Effector memory CD8-positive, alpha-beta T cell (primary cell): ENCODE results near the gene PTBP3.
"Not testable (repeated sequence)": the region's sequence is repeated elsewhere in the genome, so short reads cannot be mapped to it uniquely, and the experiment has no call there.

Experiments used
- ATAC-seq: fragments of 150-1000 bp; cut with Tn5 transposase; replicated peaks from 2 replicates; pipeline ENCODE4 v1.10.0; 2021; ENCODE audit warnings: mild to moderate bottlenecking, moderate library complexity
- DNase-seq, 3 experiments: peaks; one replicate each; pipeline ENCODE4 v3.0.0; 2021
- H3K27ac Mint-ChIP-seq, 2 donors: one replicate each; pipeline ENCODE4 v1.8.0; 2022; ENCODE audit warnings: mild to moderate bottlenecking in 2 of 2, mixed read lengths in 2 of 2, moderate library complexity in 2 of 2
- H3K27me3 Mint-ChIP-seq, 2 donors: one replicate each; pipeline ENCODE4 v1.8.0; 2022; ENCODE audit warnings: mixed read lengths in 2 of 2
- H3K36me3 Mint-ChIP-seq: one replicate; pipeline ENCODE4 v1.8.0; 2022; ENCODE audit warnings: mild to moderate bottlenecking, moderate library complexity, mixed read lengths; ENCODE audit not compliant: insufficient read depth
- H3K4me1 Mint-ChIP-seq, 2 donors: one replicate each; pipeline ENCODE4 v1.8.0; 2022; ENCODE audit warnings: low read depth in 2 of 2, mixed read lengths in 2 of 2
- H3K4me3 Mint-ChIP-seq, 2 donors: one replicate each; pipeline ENCODE4 v1.8.0; 2022; ENCODE audit warnings: mild to moderate bottlenecking in 2 of 2, mixed read lengths in 2 of 2, moderate library complexity in 2 of 2
- H3K9me3 Mint-ChIP-seq, 2 donors: one replicate each; pipeline ENCODE4 v1.8.0; 2022; ENCODE audit warnings: mixed read lengths in 2 of 2

Gene PTBP3

GRCh38 chr9:112190320-112190719 lies 143.1 kb downstream of the PTBP3 start:
- not testable (repeated sequence) for H3K36me3 Mint-ChIP-seq, ATAC-seq, H3K9me3 Mint-ChIP-seq, H3K27ac Mint-ChIP-seq, H3K4me3 Mint-ChIP-seq, H3K27me3 Mint-ChIP-seq, H3K4me1 Mint-ChIP-seq, DNase-seq

DNA sequence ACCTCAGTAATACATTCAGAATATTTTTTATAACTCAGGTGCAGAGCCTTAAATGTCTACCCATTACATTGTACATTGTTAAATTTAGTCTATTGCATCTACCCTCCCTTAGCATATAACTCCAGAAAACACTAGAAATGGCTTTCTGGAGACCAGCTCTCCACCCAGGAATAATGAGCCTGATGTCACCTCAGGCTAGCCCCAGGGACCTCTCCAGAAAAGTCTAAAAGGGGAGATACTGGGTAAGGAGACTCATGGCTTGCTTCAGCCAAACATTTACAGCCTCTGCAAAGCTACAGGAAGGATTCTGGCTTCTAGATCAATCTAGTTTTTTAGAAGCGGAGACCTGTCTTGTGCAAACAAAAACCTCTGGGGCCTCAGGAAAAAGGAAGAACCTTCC lies 144.5 kb downstream of the PTBP3 start:
- no peak for DNase-seq
- no peaks in the 10 kb centered on the region for H3K9me3 Mint-ChIP-seq
- no peak overlapping the region for H3K27ac Mint-ChIP-seq

DNA sequence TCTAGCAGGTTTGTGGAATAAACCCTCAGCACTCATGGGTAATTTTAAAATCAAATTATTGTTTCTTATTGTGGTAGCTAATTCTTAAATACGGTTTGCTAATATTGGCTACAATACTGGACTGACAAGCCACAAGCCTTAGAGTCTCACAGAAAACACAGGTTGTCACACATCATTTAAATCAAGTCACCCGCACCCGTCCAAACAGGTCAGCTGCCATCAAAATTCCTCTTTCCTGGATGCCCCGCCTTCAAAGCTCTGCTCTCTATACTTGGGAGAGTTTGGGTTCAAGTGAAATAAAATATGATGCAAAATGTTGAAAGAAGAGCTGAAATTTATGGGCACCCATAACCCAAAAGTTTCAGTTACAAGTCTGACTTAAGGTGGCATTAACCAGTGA lies 146.0 kb downstream of the PTBP3 start:
- Mint-ChIP-seq H3K4me1 (peaks cover 3% of the 10 kb centered on the region in 2 donors), H3K27me3 (no peaks in the 10 kb centered on the region), H3K27ac (peak overlapping the region in 1 of 2 donors; percentile 22), H3K36me3 (peaks cover 3% of the 10 kb centered on the region), H3K4me3 (no peak overlapping the region), H3K9me3 (no peaks in the 10 kb centered on the region)
- no peak for ATAC-seq
- DNase-seq, result no peak

More for the DNA sequence above, 144.5 kb downstream of the PTBP3 start:
- H3K27me3 Mint-ChIP-seq, result no peaks in the 10 kb centered on the region
- no peak overlapping the region for H3K4me3 Mint-ChIP-seq
- ATAC-seq, result no peak
- H3K36me3 Mint-ChIP-seq, result peaks cover 3% of the 10 kb centered on the region
- peaks cover 0 to 3% of the 10 kb centered on the region in 2 donors for H3K4me1 Mint-ChIP-seq

GRCh38 chr9:112186695-112187094 lies 146.7 kb downstream of the PTBP3 start:
- H3K36me3 Mint-ChIP-seq, result peaks cover 3% of the 10 kb centered on the region
- H3K27ac Mint-ChIP-seq, result no peak overlapping the region
- H3K9me3 Mint-ChIP-seq, result no peaks in the 10 kb centered on the region
- H3K4me3 Mint-ChIP-seq, result no peak overlapping the region
- DNase-seq (no peak), ATAC-seq (no peak)
- H3K4me1 Mint-ChIP-seq, result peaks cover 3 to 6% of the 10 kb centered on the region in 2 donors
- H3K27me3 Mint-ChIP-seq, result no peaks in the 10 kb centered on the region

- ATAC-seq (no peak), DNase-seq (no peak)
- H3K9me3 Mint-ChIP-seq, result no peaks in the 10 kb centered on the region
Measured at GRCh38 chr9:112184946-112185345, 148.5 kb downstream of the PTBP3 start.

GRCh38 chr9:112184221-112184620 lies 149.2 kb downstream of the PTBP3 start:
- Mint-ChIP-seq H3K27me3 (no peaks in the 10 kb centered on the region), H3K36me3 (peaks cover 14% of the 10 kb centered on the region), H3K27ac (no peak overlapping the region), H3K4me3 (no peak overlapping the region), H3K4me1 (peaks cover 17 to 26% of the 10 kb centered on the region in 2 donors), H3K9me3 (no peaks in the 10 kb centered on the region)
- ATAC-seq, result no peak
- DNase-seq, result no peak

More at GRCh38 chr9:112184946-112185345, 148.5 kb downstream of the PTBP3 start:
- H3K4me3 Mint-ChIP-seq, result no peak overlapping the region
- no peaks in the 10 kb centered on the region for H3K27me3 Mint-ChIP-seq
- no peak overlapping the region for H3K27ac Mint-ChIP-seq
- H3K4me1 Mint-ChIP-seq, result peaks cover 14 to 22% of the 10 kb centered on the region in 2 donors
- H3K36me3 Mint-ChIP-seq, result peaks cover 16% of the 10 kb centered on the region

DNA sequence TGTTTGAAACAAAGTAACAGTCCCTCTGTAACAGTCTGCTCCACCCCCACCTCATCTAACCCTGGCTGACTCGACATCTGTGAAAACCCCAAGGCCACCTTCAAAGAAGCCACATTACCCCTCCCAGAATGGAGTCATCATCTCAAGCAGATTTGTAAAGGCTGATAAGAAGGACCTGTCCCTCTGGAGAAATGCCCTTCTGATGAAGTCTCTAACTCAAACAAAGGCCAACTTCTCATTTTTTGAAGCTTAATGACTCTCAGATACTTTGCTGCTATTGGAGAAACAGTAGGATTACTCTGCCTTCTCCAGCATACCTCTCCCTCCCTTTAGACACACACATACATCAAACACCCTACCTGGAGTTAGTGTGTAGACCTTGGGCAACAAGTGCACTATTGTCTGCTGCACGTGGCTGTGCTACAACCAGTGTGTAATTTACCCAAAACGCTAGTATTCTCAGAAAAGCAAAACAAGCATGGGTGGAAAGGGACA lies 153.0 kb downstream of the PTBP3 start:
- Mint-ChIP-seq H3K27ac (peak overlapping the region; percentile 89 to 91), H3K27me3 (no peaks in the 10 kb centered on the region), H3K4me3 (peak overlapping the region; percentile 69 to 73), H3K4me1 (peaks cover 37 to 51% of the 10 kb centered on the region in 2 donors), H3K9me3 (no peaks in the 10 kb centered on the region), H3K36me3 (peaks cover 12% of the 10 kb centered on the region)
- DNase-seq (peak; percentile 48 to 58 (median 57)), ATAC-seq (peak; percentile 78)

DNA sequence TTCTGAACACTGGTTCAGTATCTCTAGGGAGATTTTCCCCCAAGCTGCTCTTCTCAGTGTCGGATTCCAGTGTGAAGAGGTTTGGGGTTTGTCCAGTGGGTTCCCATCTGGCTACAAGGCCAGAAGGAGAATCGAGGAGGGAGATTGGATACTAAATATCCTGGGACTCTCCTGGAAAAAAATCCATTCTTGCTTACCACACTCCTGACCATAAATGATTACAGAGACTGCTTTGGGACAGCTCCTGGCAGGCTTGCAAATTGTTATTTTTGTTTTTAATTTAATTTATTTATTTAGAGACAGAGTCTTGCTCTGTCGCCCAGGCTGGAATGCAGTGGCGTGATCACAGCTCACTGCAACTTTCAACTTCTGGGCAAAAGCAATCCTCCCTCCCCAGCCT lies 153.6 kb downstream of the PTBP3 start:
- Mint-ChIP-seq H3K4me3 (peak overlapping the region; percentile 69 to 73), H3K27ac (peak overlapping the region; percentile 89 to 91), H3K9me3 (no peaks in the 10 kb centered on the region), H3K36me3 (peaks cover 12% of the 10 kb centered on the region), H3K4me1 (peaks cover 39 to 54% of the 10 kb centered on the region in 2 donors), H3K27me3 (no peaks in the 10 kb centered on the region)
- ATAC-seq (no peak), DNase-seq (no peak)

DNA sequence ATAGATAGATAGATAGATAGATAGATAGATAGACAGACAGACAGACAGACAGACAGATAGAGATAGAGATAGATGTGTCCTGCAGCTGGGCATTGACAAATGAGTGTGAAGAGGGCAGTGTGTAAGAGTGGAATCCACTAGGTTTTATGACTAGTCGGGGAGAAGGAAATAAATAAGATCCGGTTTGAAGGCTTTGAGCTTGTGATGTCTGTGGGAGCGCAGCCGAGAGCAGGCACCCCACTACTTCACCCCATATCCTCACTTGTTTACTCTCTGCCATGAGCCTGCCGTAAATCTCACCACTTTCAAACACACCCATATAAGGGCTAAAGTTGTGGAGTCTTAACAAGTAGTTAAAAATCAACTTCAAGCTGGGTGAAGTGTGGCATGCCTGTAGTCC lies 156.9 kb downstream of the PTBP3 start:
- H3K36me3 Mint-ChIP-seq, result peaks cover 14% of the 10 kb centered on the region
- H3K27ac Mint-ChIP-seq, result peak overlapping the region; percentile 70 to 93
- H3K4me3 Mint-ChIP-seq, result peak overlapping the region; percentile 72 to 75
- DNase-seq (peak; percentile 21 to 50 (median 33)), ATAC-seq (peak; percentile 55)
- peaks cover 0 to 8% of the 10 kb centered on the region in 2 donors for H3K9me3 Mint-ChIP-seq
- no peaks in the 10 kb centered on the region for H3K27me3 Mint-ChIP-seq
- H3K4me1 Mint-ChIP-seq, result peaks cover 62 to 73% of the 10 kb centered on the region in 2 donors

DNA sequence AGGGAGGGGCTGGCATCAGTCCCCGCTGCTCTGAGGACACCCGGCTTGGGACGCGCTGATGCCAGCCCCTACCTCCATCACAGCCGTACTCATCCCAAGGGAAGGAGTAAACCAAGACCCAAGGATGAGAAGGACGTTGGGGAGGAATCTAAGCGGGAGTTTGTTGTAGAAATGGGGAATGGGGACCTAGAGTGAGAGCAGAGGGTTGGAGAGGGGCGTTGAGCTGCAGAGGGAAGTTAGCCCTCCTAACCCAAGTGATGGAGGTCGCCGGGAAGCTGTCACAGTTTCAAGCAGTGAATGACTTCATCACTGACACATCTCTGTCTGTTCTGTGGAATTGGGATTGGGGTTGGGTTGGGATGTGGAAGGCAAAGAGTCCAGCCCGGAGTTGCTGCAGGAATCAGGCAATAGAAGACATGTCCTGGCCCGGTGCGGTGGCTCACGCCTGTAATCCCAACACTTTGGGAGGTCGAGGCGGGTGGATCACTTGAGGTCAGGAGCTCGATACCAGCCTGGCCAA lies 157.6 kb downstream of the PTBP3 start:
- DNase-seq (peak in 1 of 3 experiments; percentile 8), ATAC-seq (no peak)
- H3K27me3 Mint-ChIP-seq, result no peaks in the 10 kb centered on the region
- H3K27ac Mint-ChIP-seq, result peak overlapping the region; percentile 70 to 93
- peaks cover 58 to 73% of the 10 kb centered on the region in 2 donors for H3K4me1 Mint-ChIP-seq
- peak overlapping the region; percentile 72 to 75 for H3K4me3 Mint-ChIP-seq
- peaks cover 9% of the 10 kb centered on the region for H3K36me3 Mint-ChIP-seq
- H3K9me3 Mint-ChIP-seq, result peaks cover 0 to 8% of the 10 kb centered on the region in 2 donors

DNA sequence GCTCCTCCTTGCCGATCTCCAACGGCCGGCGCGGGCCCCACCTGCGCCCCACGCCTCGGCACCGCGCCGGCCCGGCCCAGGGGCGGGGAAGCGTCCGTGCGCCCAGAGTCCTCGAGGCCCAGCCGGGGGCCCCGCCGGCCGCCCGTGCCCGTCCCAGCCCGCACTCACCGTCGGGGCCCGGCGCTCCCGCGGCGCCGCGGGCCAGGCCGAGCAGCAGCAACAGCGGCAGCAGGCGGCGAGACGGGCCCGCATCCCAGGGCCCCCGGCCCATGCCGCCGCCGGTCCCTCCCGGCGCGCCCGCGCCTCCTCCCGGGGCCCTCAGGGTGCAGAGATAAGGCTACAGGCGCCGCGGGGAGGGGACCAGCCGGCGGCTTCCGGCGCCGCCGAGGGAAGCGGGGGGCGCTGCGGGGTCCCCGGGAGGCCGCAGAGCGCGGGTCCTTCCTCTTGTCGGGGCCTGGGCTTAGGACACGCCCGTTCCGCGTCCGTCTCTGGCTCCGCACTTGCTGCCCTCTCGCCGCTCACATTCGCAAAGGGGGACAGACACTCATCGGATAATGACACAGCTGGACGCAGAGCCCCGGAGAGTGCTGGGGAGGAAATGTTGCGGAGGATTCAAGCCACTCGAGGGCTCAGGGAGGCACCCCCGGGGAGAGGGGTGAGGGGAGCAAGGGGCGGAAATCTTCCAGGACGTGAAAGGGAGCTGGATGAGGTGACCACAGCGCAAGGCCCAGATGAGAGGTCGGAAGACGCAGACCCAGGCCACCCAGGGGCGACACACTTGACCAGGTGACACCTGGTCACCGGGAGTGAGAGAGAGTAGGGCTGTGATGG lies 158.2 kb downstream of the PTBP3 start, which contains the start of gene SUSD1:
Gene SUSD1 (minus strand): TSS at position 333 of the 831 bp plus-strand sequence. CDS start 62 bp downstream, at position 271.
- Mint-ChIP-seq H3K27ac (peak within 1 kb of the TSS; percentile 93 to 95), H3K4me1 (peaks cover 54 to 71% of the 10 kb centered on the region in 2 donors), H3K4me3 (peak within 1 kb of the TSS; percentile 94), H3K27me3 (no peaks in the 10 kb centered on the region), H3K9me3 (peaks cover 0 to 8% of the 10 kb centered on the region in 2 donors), H3K36me3 (peaks cover 4% of the 10 kb centered on the region)
- ATAC-seq, result peak; percentile 39
- DNase-seq, result peak; percentile 29 to 35 (median 29)

DNA sequence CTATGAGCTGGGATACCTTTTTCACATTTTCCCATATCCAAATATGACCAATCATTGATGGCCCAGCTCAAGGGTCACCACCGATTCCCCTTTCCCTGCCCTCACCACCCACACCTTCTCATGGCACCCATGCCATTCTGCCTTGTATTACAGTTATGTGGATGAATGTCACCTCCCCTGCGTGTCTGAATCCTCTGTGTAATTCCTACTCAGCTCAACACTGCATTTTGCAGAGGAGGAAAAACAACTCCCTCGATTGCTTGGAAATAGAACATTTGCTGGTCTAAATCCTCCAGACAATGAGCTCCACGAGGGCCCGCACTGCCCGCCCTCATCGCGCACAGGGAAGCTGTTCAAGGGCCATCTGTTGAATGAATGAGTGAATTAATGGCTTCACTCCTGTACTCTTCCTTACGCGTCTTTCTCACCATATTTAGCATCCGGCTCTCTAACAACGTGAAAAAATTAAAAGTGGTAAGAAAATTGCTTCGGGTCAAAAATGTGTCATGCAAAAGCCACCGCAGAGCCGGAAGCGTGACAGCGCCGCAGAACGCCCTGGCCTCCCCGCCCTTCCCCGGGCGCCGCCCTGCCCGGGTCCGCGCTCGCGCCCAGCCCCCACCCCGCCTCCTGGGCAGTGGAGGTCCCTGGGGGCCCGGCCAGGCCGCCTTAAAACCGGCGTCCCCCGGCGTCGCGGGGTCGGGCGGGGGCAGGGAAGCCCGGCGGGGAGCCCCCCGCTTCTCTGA lies 159.0 kb downstream of the PTBP3 start:
- peaks cover 0 to 8% of the 10 kb centered on the region in 2 donors for H3K9me3 Mint-ChIP-seq
- peaks cover 4% of the 10 kb centered on the region for H3K36me3 Mint-ChIP-seq
- peak; percentile 68 to 71 (median 68) for DNase-seq
- peak overlapping the region; percentile 94 for H3K4me3 Mint-ChIP-seq
- no peaks in the 10 kb centered on the region for H3K27me3 Mint-ChIP-seq
- H3K27ac Mint-ChIP-seq, result peak overlapping the region; percentile 93 to 95
- H3K4me1 Mint-ChIP-seq, result peaks cover 58 to 72% of the 10 kb centered on the region in 2 donors
- ATAC-seq, result peak; percentile 79
